DND-41 (cell line): ENCODE measurements around the gene RENBP.

ENCODE experiments used
- ATAC-seq: fragments of 200-7000 bp; cut with Tn5 transposase; 3 replicates; pipeline ENCODE4 v1.9.1; 2021; ENCODE audit warnings: low read depth; ENCODE audit not compliant: insufficient read depth
- DNase-seq: peaks from one replicate; pipeline ENCODE4 v3.0.0-alpha.2; 2020
- H2AFZ ChIP-seq: 2 replicates; pipeline ENCODE4 v1.6.0; 2012; ENCODE audit warnings: low read depth, low read length
- H3K27ac ChIP-seq: 2 replicates; pipeline ENCODE4 v1.5.1; 2012; ENCODE audit warnings: low read length, inconsistent platforms
- H3K27me3 ChIP-seq: fragments of 200-600 bp; sonication (generic); 2 replicates; pipeline ENCODE4 v1.6.0; 2012; ENCODE audit warnings: low read length, mild to moderate bottlenecking, inconsistent platforms; ENCODE audit not compliant: insufficient read depth, poor library complexity
- H3K36me3 ChIP-seq: 2 replicates; pipeline ENCODE4 v1.5.1; 2012; ENCODE audit warnings: low read length, inconsistent platforms; ENCODE audit not compliant: insufficient read depth
- H3K4me1 ChIP-seq: 2 replicates; pipeline ENCODE4 v1.5.1; 2012; ENCODE audit warnings: mild to moderate bottlenecking, low read length; ENCODE audit not compliant: insufficient read depth
- H3K4me2 ChIP-seq: 2 replicates; pipeline ENCODE4 v1.6.0; 2012; ENCODE audit warnings: mild to moderate bottlenecking, moderate library complexity, low read length, inconsistent platforms; ENCODE audit not compliant: insufficient read depth
- H3K4me3 ChIP-seq, 2 experiments: fragments of 200-600 bp in 1 of 2; shearing (Covaris generic) in 1 of 2; 2 replicates each; pipeline ENCODE4 v1.5.1; 2012 to 2016; ENCODE audit warnings: inconsistent platforms in 2 of 2, low read length in 2 of 2, mild to moderate bottlenecking in 2 of 2, low read depth in 1 of 2, moderate library complexity in 1 of 2
- H3K79me2 ChIP-seq: 2 replicates; pipeline ENCODE4 v1.6.0; 2012; ENCODE audit warnings: low read length, inconsistent platforms; ENCODE audit not compliant: insufficient read depth
- H3K9ac ChIP-seq: 2 replicates; pipeline ENCODE4 v1.6.0; 2012; ENCODE audit warnings: low read depth, mild to moderate bottlenecking, inconsistent platforms, low read length, moderate library complexity
- H3K9me3 ChIP-seq: 2 replicates; pipeline ENCODE4 v1.5.1; 2012; ENCODE audit warnings: low read length, moderate library complexity, mild to moderate bottlenecking, inconsistent platforms; ENCODE audit not compliant: insufficient read depth, severe bottlenecking
- H4K20me1 ChIP-seq: 2 replicates; pipeline ENCODE4 v1.6.0; 2012; ENCODE audit warnings: low read length; ENCODE audit not compliant: insufficient read depth
- EZH2 ChIP-seq: IDR thresholded peaks from 3 replicates; pipeline ENCODE4 v1.6.1; 2012; ENCODE audit warnings: borderline replicate concordance, low read depth, mild to moderate bottlenecking, moderate library complexity, low read length, inconsistent platforms; ENCODE audit not compliant: severe bottlenecking
- TF ChIP-seq, protein P1 (sequence below): IDR thresholded peaks from 2 replicates; pipeline ENCODE4 v1.5.1; 2012; ENCODE audit warnings: borderline replicate concordance, low read length, moderate library complexity, mild to moderate bottlenecking; ENCODE audit not compliant: poor library complexity, severe bottlenecking; ENCODE audit errors: extremely low read depth

RENBP gene

DNA sequence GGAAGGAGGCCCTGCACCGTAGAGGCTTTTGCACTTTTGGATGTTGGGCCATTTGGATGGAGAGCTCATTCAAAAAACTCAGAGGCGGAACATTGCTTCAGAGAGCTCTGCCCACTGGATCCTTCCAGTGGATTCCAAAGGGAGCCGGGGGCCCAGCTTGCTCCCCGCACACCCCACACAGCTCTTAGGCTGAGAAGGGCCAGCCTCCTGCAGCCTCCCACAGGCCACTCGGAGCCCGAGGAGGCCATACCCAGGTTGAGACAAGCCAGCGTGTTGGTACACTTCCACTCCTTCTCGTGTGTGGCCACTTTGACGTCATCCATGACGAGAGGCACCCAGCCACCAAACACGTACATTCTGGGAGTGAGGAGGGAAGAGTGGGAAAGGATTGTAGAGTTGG, 16.8 kb upstream of the RENBP start:
- no peak for TF ChIP-seq EZH2
- TF ChIP-seq, protein P1, sequence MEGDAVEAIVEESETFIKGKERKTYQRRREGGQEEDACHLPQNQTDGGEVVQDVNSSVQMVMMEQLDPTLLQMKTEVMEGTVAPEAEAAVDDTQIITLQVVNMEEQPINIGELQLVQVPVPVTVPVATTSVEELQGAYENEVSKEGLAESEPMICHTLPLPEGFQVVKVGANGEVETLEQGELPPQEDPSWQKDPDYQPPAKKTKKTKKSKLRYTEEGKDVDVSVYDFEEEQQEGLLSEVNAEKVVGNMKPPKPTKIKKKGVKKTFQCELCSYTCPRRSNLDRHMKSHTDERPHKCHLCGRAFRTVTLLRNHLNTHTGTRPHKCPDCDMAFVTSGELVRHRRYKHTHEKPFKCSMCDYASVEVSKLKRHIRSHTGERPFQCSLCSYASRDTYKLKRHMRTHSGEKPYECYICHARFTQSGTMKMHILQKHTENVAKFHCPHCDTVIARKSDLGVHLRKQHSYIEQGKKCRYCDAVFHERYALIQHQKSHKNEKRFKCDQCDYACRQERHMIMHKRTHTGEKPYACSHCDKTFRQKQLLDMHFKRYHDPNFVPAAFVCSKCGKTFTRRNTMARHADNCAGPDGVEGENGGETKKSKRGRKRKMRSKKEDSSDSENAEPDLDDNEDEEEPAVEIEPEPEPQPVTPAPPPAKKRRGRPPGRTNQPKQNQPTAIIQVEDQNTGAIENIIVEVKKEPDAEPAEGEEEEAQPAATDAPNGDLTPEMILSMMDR = no peak
- no peaks in the 10 kb centered on the region for H3K27me3 ChIP-seq
- H3K4me2 ChIP-seq = no peak overlapping the region
- ATAC-seq (no peak), DNase-seq (no peak)
- peaks cover 83% of the 10 kb centered on the region for H4K20me1 ChIP-seq
- no peak overlapping the region for H3K9ac ChIP-seq
- peaks cover 84% of the 10 kb centered on the region for H3K79me2 ChIP-seq
- no peak overlapping the region for H3K27ac ChIP-seq
- no peak overlapping the region for H2AFZ ChIP-seq
- no peak overlapping the region for H3K4me3 ChIP-seq
- no peaks in the 10 kb centered on the region for H3K9me3 ChIP-seq
- peaks cover 100% of the 10 kb centered on the region for H3K36me3 ChIP-seq
- H3K4me1 ChIP-seq = peaks cover 7% of the 10 kb centered on the region

DNA sequence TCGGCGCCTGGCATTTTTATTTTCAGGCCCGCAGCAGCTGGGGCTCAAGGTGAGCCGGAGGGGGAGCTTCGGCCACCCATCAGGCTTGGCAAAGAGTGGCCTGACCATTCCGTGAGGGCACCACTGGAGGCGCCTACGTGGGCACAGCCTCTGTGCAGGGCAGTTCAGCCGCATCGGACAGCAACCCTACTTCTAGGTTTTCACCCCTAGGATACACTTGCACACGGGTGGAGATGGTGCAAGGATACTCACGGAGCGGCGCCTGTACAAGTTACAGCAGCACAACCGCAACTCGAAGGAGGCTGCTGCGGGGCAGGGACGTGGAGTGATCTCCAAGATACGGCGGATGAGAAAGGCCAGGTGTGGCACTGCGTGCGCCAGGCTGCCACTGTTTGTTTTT, 16.3 kb upstream of the RENBP start:
- ATAC-seq (no peak), DNase-seq (no peak)
- no peak overlapping the region for H2AFZ ChIP-seq
- H3K36me3 ChIP-seq = peaks cover 100% of the 10 kb centered on the region
- H4K20me1 ChIP-seq = peaks cover 83% of the 10 kb centered on the region
- 0 out of 2 replicates have a peak, but pooled peaks cover 1% of the 10 kb centered on the region for H3K4me1 ChIP-seq
- TF ChIP-seq EZH2 = no peak
- peaks cover 84% of the 10 kb centered on the region for H3K79me2 ChIP-seq
- no peak overlapping the region for H3K4me2 ChIP-seq
- no peaks in the 10 kb centered on the region for H3K27me3 ChIP-seq
- no peak overlapping the region for H3K9ac ChIP-seq
- H3K9me3 ChIP-seq = no peaks in the 10 kb centered on the region
- H3K4me3 ChIP-seq = no peak overlapping the region
- H3K27ac ChIP-seq = no peak overlapping the region

DNA sequence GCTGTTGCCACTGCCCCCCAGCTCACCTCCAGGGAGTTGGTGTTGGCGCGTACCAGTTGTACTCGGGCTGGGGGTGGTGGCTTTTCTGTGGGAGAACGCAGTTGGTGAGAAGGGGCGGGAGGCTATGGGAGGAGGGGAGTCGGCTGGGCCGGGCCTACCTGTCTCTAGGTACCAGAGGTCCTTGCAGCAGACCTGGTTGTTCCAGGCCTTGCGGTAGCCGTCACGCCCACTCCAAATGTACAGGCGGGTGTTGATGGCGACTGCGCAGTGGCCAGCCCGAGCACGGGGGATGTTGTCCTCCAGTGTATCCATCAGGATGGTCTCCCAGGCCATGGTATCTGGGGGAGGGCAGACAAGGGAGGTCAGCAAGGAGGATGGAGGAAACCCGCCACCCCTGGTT, 15.6 kb upstream of the RENBP start:
- Histone ChIP-seq H2AFZ (no peak overlapping the region), H3K4me1 (no peaks in the 10 kb centered on the region), H3K27me3 (no peaks in the 10 kb centered on the region), H4K20me1 (peaks cover 83% of the 10 kb centered on the region), H3K79me2 (peaks cover 82% of the 10 kb centered on the region), H3K4me3 (no peak overlapping the region), H3K4me2 (no peak overlapping the region), H3K27ac (no peak overlapping the region), H3K36me3 (peaks cover 100% of the 10 kb centered on the region), H3K9ac (no peak overlapping the region), H3K9me3 (no peaks in the 10 kb centered on the region)
- TF ChIP-seq, protein P1 = no peak
- TF ChIP-seq EZH2 = no peak
- no peak for DNase-seq
- no peak for ATAC-seq

DNA sequence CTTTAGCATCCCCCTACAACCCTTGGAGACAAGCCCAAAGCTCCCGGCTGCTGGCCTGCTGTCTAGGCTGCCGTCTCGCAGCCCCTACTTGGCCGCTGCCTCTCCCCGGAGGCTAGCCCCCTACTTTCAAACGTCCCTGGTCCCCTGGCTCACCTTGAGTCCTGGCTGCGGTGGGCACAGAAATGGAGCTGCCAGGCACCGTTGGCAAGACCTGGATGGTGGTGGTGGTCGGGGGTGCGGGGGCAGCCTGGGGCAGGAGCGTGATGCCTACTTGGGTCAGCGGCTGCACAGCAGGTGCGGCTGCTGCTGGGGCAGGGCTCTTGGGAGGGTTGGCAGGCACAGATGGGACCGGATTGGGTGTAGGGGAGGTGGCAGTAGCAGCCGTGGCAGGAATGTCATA, 15.2 kb upstream of the RENBP start:
- Histone ChIP-seq H3K27ac (no peak overlapping the region), H3K9ac (no peak overlapping the region), H3K79me2 (peaks cover 79% of the 10 kb centered on the region), H3K4me1 (no peaks in the 10 kb centered on the region), H3K27me3 (no peaks in the 10 kb centered on the region), H3K4me2 (no peak overlapping the region), H3K4me3 (no peak overlapping the region), H4K20me1 (peaks cover 83% of the 10 kb centered on the region), H2AFZ (no peak overlapping the region), H3K9me3 (no peaks in the 10 kb centered on the region), H3K36me3 (peaks cover 100% of the 10 kb centered on the region)
- TF ChIP-seq, protein P1 = no peak
- ATAC-seq = no peak
- DNase-seq = no peak
